ENCODE measurements around the gene PARD6A. TPM values are rescaled to one million over a fixed set of nuclear protein-coding genes. Genes with fewer than 3 reads are reported as not detected.

Gene PARD6A
- total RNA-seq, 1 experiment from 2014 or later = 10.8 TPM

- Histone ChIP-seq H3K27me3 (ENCODE audit: insufficient read depth, low read length) (no peaks in the 10 kb centered on the region; the same call in 1 of the 2 replicates), H3K23ac (ENCODE audit: insufficient read length, low read depth, low read length) (no peak overlapping the region), H3K9me3 (ENCODE audit: control insufficient read depth, low read depth, low read length) (no peaks in the 10 kb centered on the region), H3K79me1 (ENCODE audit: insufficient read depth, low read depth, low read length, poor library complexity, severe bottlenecking) (no peaks in the 10 kb centered on the region), H3K4ac (ENCODE audit: low read depth, low read length) (no peak overlapping the region), H3K14ac (ENCODE audit: insufficient read depth, low read length) (no peak overlapping the region), H2BK120ac (ENCODE audit: low read depth, low read length, poor library complexity, severe bottlenecking) (no peak overlapping the region), H4K8ac (replicated peaks; ENCODE audit: insufficient read length, low read depth, low read length) (no peak overlapping the region), H3K23me2 (ENCODE audit: insufficient read length, low read depth, low read length, poor library complexity, severe bottlenecking) (peaks cover 15% of the 10 kb centered on the region), H4K91ac (ENCODE audit: insufficient read length, low read depth, low read length) (no peak overlapping the region), H3T11ph (ENCODE audit: low read length) (no peak overlapping the region), H3K9ac (ENCODE audit: extremely low read depth, insufficient read length, low read length) (no peak overlapping the region), H3K18ac (ENCODE audit: insufficient read length, low read depth, low read length) (no peak overlapping the region), H4K20me1 (ENCODE audit: control insufficient read depth, insufficient read depth, insufficient read length) (no peaks in the 10 kb centered on the region), H2AK5ac (ENCODE audit: insufficient read length, low read length) (no peak overlapping the region), H2BK20ac (ENCODE audit: low read depth, low read length, poor library complexity, severe bottlenecking) (no peak overlapping the region), H2BK5ac (ENCODE audit: insufficient read length, low read length) (no peak overlapping the region), H2AFZ (ENCODE audit: low read length) (no peak overlapping the region), H3K56ac (ENCODE audit: insufficient read length, low read depth, low read length) (no peak overlapping the region), H3K4me2 (ENCODE audit: insufficient read depth, insufficient read length, low read length) (no peak overlapping the region), H3K27ac (ENCODE audit: insufficient read length, low read depth, low read length) (no peak overlapping the region), H2BK12ac (ENCODE audit: insufficient read length, low read depth, low read length) (no peak overlapping the region), H2BK15ac (ENCODE audit: low read depth, low read length) (no peak overlapping the region), H3K4me1 (ENCODE audit: insufficient read depth, low read length) (no peaks in the 10 kb centered on the region), H4K5ac (ENCODE audit: insufficient read length, low read depth, low read length) (no peak overlapping the region), H3K79me2 (ENCODE audit: insufficient read depth, low read length) (no peaks in the 10 kb centered on the region)
- peaks cover 10 to 29% (median 18%) of the 10 kb centered on the region in 3 experiments for H3K36me3 Mint-ChIP-seq (ENCODE audit: insufficient read depth in 1 of 3, low read depth in 3 of 3)
- WGBS (ENCODE audit: extremely low coverage, insufficient read length, low lambda C conversion rate) = no CpG with 5 or more reads among the region's 16 CpGs
- peaks cover 4% of the 10 kb centered on the region for H3K27me3 Mint-ChIP-seq (ENCODE audit: low read depth)
- H3K4me1 Mint-ChIP-seq = peaks cover 12 to 20% of the 10 kb centered on the region in 2 experiments
- DNase-seq = no peak
- H3K4me3 Mint-ChIP-seq = peak overlapping the region in 1 of 2 experiments; percentile 42; a peak in 1 of 5 replicates
- no peaks in the 10 kb centered on the region; a peak in 1 of 5 replicates for H3K9me3 Mint-ChIP-seq
- TF ChIP-seq CTCF (conservative IDR thresholded peaks at IDR 0.05) = no peak
- no peak overlapping the region for H3K27ac Mint-ChIP-seq
Measured at GRCh38 chr16:67657017-67657608, 3.6 kb upstream of the PARD6A start.
